HG03565 (cell line): Measurements from ENCODE around the gene PRSS57.
"Not testable (repeated sequence)": the region's sequence is repeated elsewhere in the genome, so short reads cannot be mapped to it uniquely, and the experiment has no call there.

Experiments
- ATAC-seq: cut with Tn5 transposase; IDR thresholded peaks from one replicate; pipeline ENCODE4 v1.9.1; 2021; ENCODE audit warnings: mild to moderate bottlenecking, moderate library complexity; ENCODE audit not compliant: unreplicated experiment

The PRSS57 gene

DNA sequence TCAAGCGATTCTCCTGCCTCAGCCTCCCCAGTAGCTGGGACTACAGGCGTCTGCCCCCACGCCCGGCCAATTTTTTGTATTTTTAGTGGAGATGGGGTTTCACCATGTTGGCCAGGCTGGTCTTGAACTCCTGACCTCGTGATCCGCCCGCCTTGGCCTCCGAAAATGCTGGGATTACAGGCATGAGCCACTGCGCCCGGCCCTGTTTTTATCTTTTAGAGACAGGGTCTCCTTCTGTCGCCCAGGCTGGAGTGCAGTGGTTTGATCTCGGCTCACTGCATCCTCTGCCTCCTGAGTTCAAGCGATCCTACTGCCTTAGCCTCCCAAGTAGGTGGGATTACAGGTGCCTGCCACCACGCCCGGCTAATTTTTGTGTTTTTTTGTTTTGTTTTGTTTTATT is 3.3 kb upstream of the PRSS57 start:
- not testable (repeated sequence) for ATAC-seq

DNA sequence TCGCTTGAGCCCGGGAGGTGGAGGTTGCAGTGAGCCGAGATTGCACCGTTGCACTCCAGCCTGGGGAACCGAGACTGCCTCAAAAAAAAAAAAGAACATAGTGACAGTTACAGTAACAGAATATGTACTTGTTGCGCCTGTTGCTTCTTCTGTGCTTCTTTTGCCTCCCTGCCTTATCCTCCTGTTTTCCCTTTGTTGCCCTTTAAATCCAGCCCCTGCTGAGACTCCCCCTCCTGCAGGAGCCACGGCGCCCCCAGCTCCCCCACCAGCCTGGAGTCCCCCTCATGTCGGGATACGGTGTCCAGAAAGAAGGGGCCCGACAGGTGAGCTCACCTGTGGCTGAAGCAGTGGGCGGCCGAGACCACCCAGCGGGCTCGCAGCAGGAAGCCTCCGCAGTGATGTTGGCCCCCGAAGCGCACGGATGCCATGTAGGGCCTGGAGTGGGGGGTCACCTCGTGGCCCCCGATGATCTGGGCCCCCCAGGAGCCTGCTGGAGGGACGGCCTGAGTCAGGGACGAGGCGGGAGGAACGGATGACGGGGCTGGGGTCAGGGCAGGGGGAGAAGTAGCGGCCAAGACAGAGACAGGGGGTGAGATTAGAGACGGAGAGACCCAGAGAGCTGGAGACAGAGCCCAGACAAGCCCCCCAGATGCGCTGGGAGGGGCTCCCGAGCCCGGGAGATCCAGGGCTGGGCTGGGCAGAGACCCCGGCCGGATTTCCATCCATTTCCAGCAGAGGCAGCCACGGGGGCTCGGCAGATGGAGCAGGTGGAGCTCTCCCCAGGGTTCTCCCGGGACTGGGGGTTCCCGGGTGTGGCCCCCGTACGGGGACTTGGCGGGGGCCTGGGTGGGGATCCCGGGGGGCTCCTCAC is 536 bp downstream of the PRSS57 start:
- no peak for ATAC-seq

DNA sequence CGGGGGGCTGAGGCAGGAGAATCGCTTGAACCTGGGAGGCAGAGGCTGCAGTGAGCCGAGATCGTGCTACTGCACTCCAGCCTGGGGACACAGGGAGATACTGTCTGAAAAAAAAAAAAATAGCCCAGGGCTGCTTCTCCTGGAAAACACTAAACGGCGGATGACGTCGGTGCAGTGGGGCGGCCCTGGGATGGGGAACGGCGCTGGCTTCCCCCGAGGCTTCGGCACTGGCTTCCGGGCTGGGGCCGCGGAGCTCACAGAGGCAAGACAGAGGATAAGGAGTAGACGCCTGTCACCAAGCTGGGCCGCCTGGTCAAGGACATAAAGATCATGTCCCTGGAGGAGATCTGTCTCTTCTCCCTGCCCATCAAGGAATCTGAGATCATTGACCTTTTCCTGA is 5.0 kb downstream of the PRSS57 start:
- ATAC-seq: no peak

DNA sequence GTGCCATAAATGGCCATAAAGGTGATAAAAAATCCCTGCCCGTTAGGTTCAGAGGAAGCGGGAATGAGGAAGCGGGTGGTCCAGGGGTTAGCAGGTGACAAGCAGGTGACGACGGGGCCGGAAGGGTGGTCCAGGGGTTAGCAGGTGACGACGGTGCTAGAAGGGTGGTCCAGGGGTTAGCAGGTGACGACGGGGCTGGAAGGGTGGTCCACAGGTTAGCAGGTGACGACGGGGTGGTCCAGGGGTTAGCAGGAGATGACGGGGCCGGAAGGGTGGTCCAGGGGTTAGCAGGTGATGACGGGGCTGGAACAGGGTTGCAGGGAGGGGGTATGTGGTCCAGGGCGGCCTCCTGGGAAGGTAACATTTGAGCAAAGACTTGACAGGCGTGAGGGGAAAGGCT is 6.3 kb downstream of the PRSS57 start:
- no peak for ATAC-seq

DNA sequence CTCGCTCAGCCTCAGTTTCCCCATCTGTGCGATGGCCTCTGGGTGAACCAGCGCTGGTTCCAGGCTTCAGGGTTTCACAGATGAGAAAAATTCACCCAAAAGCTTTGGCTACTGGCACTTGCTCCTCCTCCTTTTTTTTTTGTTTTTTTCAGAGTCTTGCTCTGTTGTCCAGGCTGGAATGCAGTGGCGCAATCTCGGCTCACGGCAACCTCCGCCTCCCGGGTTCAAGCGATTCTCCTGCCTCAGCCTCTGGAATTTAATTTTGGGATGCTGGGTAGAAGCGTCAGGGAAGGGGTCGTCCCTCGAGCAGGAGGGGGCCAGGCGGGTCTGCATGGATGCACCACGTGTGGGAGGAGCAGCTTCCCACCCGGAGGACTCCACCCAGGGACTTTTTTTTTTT is 7.0 kb downstream of the PRSS57 start:
- ATAC-seq: no peak

DNA sequence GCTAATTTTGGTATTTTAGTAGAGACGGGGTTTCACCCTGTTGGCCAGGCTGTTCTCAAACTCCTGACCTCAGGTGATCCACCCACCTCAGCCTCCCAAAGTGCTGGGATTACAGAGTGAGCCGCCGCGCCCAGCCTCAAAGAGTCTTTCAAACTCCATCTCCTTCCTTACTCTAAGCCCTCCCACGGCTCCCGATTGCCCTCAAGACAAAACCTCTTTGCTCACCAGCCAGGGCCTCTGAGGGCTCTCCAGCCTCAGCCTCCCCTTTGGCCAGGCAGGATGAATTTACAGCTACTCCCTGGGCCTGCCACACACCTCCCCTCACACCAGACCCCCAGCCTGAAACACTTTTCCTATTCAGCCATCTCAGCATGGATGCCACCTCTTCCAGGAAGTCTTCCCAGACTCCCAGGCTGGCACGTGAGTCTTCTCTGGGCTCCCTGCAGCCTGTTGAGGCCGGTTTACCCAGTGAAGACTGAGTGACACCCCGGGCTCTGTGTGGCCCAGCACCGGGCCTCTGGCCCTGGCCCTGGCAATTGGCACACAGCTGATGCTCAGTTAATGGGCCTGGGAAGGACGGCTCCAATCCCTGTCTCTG is 7.6 kb downstream of the PRSS57 start:
- ATAC-seq: no peak

DNA sequence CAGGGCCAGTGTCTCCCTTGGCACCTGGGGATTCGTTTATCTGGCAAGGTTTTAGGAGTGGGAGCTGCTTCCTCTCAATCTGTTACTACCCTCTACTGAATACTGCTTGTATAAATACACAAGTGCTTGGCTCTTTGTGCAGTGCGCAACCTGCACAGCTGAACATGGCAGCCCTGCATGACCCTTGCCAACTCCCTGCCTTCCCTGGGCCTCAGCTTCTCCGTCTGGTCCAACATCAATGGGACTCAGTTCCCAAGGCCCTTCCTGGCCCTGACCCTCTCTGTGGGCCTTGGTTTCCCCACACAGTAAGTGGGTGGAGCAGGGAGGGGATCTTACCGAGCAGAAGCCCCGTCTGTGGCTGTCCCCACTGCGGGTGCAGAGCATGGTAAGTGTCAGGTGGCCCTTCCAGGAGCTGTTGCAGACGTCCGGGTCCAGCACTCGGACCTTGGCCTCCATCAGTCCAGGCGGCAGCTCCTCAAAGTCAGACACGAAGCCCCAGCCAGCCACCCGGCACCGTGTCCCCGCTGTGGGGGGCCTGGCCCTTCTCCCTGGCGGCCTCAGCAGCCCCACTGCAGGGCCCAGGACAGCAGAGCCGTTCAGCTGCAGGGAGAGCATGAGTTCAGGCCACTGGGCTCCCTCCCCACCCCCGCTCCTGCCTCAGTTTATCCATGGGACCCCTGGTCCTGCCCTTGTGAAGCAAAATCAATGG is 8.5 kb downstream of the PRSS57 start:
- ATAC-seq: no peak

DNA sequence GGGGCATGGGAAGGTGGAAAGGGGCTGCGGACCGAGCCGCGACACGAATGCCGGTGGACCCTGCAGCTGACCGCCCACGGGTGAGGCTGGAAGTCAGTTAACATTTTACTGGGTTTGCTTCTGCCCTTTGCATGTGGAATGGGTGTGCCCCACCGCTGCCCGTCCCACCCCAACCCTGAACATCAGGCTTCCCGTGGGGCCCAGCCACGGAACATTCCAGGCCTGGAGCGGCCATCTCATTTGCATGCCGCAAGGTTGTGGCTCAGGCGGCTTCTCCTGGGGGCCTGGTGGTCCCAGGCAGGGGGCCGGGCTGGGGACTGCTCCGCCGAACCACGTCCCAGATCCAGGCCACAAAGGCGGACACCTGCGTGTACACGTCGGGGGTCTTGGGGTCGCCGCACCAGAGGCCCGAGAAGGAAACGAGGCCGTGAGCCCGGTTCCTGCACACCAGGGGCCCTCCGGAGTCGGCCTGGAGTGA is 9.8 kb downstream of the PRSS57 start:
- ATAC-seq: no peak

DNA sequence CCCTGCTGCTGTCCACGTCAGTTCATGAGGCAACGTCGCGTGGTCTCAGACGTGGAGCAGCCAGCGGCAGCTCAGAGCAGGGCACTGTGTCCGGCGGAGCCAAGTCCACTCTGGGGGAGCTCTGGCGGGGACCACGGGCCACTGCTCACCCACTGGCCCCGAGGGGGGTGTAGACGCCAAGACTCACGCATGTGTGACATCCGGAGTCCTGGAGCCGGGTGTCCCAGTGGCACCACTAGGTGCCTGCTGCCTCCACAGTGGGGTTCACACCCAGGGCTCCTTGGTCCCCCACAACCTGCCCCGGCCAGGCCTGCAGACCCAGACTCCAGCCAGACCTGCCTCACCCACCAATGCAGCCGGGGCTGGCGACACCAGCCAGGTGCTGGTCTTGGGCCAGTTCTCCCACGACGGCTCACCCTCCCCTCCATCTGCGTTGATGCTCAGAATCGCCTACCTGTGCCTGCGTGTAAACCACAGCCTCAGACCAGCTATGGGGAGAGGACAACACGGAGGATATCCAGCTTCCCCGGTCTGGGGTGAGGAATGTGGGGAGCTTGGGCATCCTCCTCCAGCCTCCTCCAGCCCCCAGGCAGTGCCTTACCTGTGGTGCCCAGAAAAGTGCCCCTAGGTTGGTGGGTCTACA is 12.5 kb downstream of the PRSS57 start:
- no peak for ATAC-seq

DNA sequence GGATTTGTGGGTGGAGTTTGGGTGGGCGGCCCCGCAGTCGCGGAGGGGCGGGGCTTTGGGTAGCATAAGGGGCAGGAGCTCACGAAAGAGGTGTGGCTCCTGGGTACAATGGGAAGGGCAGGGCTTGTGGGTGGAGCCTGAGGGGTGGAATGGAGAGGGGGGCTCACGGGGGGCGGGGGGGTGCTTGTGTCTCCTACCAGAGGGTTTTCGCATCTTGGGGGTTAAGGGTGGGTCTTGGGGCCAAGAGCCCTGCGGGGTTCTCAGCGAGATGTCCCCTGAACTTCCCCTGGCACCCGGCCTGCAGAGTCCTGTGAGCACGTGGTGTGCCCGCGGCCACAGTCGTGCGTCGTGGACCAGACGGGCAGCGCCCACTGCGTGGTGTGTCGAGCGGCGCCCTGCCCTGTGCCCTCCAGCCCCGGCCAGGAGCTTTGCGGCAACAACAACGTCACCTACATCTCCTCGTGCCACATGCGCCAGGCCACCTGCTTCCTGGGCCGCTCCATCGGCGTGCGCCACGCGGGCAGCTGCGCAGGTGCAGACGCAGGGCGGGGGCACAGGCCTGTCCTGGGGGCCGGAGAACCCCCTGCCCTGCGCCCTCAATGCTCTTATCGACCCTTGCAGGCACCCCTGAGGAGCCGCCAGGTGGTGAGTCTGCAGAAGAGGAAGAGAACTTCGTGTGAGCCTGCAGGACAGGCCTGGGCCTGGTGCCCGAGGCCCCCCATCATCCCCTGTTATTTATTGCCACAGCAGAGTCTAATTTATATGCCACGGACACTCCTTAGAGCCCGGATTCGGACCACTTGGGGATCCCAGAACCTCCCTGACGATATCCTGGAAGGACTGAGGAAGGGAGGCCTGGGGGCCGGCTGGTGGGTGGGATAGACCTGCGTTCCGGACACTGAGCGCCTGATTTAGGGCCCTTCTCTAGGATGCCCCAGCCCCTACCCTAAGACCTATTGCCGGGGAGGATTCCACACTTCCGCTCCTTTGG is 13.9 kb downstream of the PRSS57 start:
- no peak for ATAC-seq

DNA sequence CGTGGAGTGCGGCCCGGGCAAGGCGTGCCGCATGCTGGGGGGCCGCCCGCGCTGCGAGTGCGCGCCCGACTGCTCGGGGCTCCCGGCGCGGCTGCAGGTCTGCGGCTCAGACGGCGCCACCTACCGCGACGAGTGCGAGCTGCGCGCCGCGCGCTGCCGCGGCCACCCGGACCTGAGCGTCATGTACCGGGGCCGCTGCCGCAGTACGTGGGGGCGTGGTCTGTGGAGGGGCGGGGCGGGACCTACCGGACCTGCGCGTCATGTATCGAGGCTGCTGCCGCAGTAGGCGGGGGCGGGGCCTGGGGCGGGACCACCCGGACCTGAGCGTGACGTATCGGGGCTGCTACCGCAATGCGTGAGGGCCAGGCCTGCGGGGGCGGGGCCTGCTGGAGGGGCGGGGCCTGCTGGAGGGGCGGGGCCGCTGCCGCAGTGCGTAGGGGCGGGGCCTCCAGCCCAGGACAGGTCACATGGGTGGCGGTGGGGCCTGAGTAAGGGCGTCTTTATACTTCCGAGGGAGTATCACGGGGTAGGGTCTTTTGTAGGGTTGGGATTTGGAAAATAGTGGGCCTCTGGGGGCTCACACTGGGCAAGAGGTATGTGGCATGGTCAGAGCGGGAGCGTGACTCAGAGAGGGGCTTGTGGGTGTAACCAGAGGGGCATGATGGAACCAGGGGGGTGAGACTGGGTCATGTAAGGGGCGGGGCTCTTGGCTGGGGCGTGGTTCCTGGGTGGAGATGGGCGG is 14.8 kb downstream of the PRSS57 start:
- peak; percentile 67 for ATAC-seq

DNA sequence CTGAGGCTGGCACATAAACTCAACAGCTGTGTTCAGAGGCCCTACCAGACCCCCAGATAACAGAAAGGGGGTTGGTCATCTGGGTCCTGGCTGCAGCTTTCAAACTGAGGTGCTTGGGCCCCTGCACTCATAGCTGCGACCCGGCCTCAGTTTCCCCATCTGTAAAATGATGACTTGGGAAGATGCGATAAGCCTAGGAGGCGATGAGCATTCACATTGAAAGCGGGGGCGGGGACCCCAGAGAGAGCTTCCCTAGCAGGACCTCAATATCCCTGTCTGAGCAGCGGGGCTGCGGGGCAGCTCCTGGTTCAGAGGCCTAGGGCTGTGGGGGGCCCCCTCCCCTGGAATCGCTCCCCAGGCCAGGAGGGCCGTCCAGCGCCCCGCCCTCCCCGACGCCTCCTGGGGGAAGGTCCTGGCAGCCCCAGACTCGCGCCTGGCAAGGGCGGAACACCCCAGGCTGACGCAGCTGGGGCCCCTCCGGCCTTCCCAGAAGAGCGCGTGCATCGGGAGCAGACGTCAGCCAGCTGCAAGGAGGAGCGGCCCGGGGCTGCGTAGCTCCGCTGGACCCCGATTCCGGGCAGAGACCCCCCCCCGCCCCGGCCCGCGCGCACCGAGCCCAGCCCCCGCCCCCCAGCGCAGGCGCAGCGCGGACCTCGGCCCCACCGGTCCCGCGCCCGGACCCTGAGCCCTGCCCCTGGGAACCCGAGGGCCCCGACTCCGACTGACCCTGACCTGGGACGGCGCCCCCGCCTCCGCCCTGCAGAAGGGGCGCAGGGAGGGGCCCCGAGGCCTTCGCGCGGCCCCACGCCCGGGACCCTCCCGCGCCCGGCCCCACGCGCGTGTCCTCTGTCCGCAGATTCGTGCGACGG is 15.6 kb downstream of the PRSS57 start:
- no peak for ATAC-seq

DNA sequence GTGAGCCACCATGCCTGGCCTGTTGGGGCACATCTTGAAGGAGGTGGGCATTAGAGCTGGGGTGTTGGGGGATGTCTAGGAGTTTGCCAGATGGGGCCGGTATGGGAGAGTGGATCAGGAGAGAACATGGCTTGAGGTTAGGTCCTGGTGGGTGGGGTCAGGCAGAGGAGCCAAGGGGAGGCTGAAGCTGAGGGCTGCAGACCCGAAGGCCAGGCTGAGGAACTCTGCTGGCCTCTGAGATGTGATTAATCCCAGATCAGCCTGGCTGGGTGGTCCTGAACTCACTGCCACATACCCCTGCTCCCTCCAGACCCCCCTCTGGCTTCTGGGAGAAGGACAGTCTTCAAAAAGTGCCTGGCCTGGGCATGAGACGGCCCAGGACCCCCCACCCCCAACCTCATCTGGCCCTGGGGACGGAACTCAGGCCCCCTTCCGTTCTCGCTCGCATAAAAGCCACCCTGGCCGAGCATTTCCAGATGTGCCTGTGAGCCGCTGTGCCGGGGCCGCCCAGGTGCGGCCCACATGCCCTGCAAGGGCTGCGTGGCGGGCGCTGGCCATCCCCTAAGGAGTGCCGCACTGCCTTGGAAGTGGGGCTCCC is 16.4 kb downstream of the PRSS57 start:
- ATAC-seq: no peak

DNA sequence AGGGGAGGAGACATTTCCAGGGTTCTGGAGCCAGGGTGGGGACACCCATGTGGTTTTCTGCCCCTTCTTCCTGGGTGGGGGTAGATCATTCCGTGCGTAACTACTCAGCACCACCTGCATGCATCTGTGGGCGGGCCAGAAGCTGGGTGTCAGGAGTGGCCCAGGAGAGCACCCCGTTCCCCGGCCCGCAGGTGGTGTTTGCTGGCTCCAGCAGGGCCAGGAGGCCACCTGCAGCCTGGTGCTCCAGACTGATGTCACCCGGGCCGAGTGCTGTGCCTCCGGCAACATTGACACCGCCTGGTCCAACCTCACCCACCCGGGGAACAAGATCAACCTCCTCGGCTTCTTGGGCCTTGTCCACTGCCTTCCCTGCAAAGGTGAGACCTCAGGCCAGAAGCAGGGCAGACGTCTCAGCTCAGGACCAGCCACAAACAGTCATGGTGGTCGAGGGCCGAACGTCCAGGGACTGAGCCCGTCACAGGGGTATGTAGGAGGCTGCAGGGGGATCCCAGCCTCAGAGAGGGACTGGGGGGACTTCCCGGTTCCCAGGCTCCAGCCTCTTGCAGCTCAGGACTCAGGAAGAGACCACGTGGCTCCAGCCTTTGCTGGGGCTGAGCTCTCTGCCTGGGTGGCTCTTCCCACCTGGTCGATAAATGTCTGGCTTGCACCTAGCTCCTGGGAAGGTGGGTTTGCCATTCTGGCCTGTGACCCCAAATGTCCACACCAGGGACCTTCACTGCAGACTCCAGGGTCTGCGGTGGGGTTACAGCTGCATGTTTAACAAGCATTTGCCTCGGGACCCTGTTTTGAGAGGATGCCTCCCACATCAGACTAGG is 17.4 kb downstream of the PRSS57 start:
- no peak for ATAC-seq

DNA sequence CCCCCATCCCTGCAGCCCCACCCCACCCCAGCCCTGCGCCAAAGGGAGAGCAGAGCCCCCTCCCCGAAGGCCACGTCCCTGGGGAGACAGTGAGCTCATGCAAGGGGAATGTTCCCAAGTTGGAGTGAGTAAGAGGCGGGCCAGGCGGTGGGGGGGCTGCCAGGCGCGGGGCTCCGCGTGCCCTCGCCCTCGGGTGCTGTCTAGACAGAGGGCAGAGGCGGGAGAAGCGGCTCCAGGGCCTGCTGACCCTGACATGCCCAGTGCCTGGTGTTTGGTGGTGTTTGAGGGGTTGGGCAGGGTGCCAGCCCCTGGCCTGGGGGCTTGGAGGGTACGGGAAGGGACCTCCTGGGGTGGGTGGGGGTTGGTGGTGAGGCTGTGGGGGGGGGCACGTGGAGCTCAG is 18.1 kb downstream of the PRSS57 start:
- no peak for ATAC-seq

DNA sequence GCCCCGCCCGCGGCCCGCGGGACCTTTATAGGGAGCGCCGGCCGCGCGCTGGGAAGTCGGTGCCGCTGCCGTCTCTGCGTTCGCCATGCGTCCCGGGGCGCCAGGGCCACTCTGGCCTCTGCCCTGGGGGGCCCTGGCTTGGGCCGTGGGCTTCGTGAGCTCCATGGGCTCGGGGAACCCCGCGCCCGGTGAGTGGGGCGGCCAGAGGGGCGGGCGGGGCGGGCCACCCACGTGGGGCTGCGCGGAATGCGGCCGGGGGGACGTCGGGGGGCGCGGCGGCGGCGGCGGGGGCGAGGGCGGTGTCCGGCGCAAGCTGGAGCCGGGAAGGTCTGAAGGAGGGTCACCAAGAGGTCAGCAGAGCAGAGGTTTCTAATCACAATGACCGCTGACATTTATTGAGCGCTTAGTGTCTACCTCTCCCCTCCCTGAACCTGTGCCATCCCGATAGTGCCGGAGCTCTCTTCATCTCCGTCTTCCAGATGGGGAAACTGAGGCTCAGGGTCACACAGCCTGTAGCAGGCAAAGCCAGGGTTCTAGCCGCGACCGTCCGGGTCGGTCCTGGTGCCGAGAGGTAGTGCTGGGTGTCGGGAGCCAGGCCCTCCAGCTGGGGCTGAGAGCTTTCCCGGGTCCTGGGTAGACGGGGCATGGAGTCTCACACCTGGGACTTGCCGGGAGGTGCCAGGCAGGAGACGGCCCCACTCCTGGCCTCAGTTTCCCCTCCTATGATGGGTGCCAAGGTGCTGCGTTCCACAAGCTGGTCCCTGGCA is 18.7 kb downstream of the PRSS57 start, which contains the start of gene FSTL3:
Gene FSTL3 (plus strand): TSS at position 54 of the 767 bp plus-strand sequence. CDS start 32 bp downstream, at position 86.
- ATAC-seq: no peak
